A673 (cell line): Measurements from ENCODE around the gene SFXN1. TPM values are rescaled to one million over a fixed set of nuclear protein-coding genes. Genes with fewer than 3 reads are reported as not detected.

Source experiments
- BruUV-seq: library from RNA; stranded (reverse); fragments of 400-500 nt; replicated peaks from 2 replicates; lab custom pipeline; 2021; lab: Mats Ljungman, UMichigan
- CTCF ChIA-PET: fragments of 300-600 bp; sonication (Branson Sonifier 250); formaldehyde crosslinking; loops from one replicate; lab custom pipeline; 2022; ENCODE audit warnings: antibody characterized with exemption; lab: Charles Lee
- POLR2A ChIA-PET: fragments of 300-600 bp; sonication (Branson Sonifier 250); formaldehyde crosslinking; loops from one replicate; lab custom pipeline; 2022; ENCODE audit warnings: antibody characterized with exemption; ENCODE audit not compliant: low non-redundant PET; lab: Charles Lee
- DNase-seq: peaks from one replicate; pipeline ENCODE4 v3.0.0-alpha.2; 2015; ENCODE audit warnings: low spot score
- H3K27ac ChIP-seq: fragments of 200-600 bp; sonication (generic); 2 replicates; pipeline ENCODE4 v1.5.1; 2016; ENCODE audit warnings: mixed run types, low read depth, mild to moderate bottlenecking, mixed read lengths, antibody characterized with exemption, low read length; ENCODE audit not compliant: poor library complexity, severe bottlenecking
- H3K27me3 ChIP-seq: fragments of 200-600 bp; sonication (generic); replicated peaks from 2 replicates; pipeline ENCODE4 v1.6.1; 2017; ENCODE audit warnings: mixed run types, low read depth, mild to moderate bottlenecking, mixed read lengths, antibody characterized with exemption, low read length; ENCODE audit not compliant: insufficient read depth, poor library complexity
- H3K36me3 ChIP-seq: fragments of 200-600 bp; sonication (generic); 2 replicates; pipeline ENCODE4 v1.6.1; 2016; ENCODE audit warnings: mixed run types, mild to moderate bottlenecking, mixed read lengths, antibody characterized with exemption, low read length; ENCODE audit not compliant: insufficient read depth, poor library complexity, severe bottlenecking
- H3K4me1 ChIP-seq: fragments of 200-600 bp; sonication (generic); 2 replicates; pipeline ENCODE4 v1.6.1; 2017; ENCODE audit warnings: mixed run types, mild to moderate bottlenecking, mixed read lengths, antibody characterized with exemption, low read length; ENCODE audit not compliant: insufficient read depth, poor library complexity, severe bottlenecking
- H3K4me3 ChIP-seq: fragments of 200-600 bp; sonication (generic); 2 replicates; pipeline ENCODE4 v1.5.1; 2016; ENCODE audit warnings: low read depth, mixed run types, mild to moderate bottlenecking, mixed read lengths, low read length; ENCODE audit not compliant: poor library complexity, severe bottlenecking
- H3K9me3 ChIP-seq: fragments of 200-600 bp; sonication (generic); 2 replicates; pipeline ENCODE4 v1.6.1; 2016; ENCODE audit warnings: mixed run types, low read depth, mild to moderate bottlenecking, mixed read lengths, antibody characterized with exemption, low read length; ENCODE audit not compliant: poor library complexity, severe bottlenecking
- EZH2 ChIP-seq: fragments of 200-600 bp; sonication (generic); IDR thresholded peaks from 2 replicates; pipeline ENCODE4 v1.6.1; 2017; ENCODE audit warnings: borderline replicate concordance, low read depth, mild to moderate bottlenecking, mixed read lengths, antibody characterized with exemption, low read length; ENCODE audit not compliant: poor library complexity, severe bottlenecking
- intact Hi-C: fragments of 100-400 bp; cut with micrococcal nuclease; formaldehyde crosslinking; loops from one replicate; pipeline ENCODE4 v1.10.0; 2022; ENCODE audit not compliant: unreplicated experiment
- total RNA-seq: library from RNA; stranded (reverse); gene quantifications from 2 replicates; pipeline ENCODE4 v1.2.3, GENCODE V29; 2021
- TF ChIP-seq, protein P1 (sequence below): fragments of 300-800, 200-600 bp; sonication (generic); conservative IDR thresholded peaks from 2 replicates; pipeline ENCODE4 v1.5.1; 2017; ENCODE audit warnings: low read depth, mild to moderate bottlenecking, antibody characterized with exemption, low read length, moderate library complexity, mixed read lengths

Gene SFXN1
- total RNA-seq, 1 experiment from 2014 or later: 108 TPM

DNA sequence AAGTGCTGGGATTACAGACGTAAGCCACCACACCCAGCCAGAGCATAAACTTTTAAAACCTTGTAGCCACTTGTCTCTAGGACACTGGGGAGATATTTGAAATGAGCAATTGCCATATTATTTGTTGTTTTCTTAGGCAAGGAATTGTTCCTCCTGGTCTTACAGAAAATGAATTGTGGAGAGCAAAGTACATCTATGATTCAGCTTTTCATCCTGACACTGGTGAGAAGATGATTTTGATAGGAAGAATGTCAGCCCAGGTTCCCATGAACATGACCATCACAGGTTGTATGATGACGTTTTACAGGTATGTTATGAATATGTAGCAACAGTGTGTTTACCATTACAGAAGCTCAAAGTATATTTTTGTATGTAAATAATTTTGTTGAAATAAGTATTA, 30.5 kb downstream of the SFXN1 start:
- H3K4me1 ChIP-seq: no peaks in the 10 kb centered on the region
- no peak overlapping the region for H3K4me3 ChIP-seq
- no peaks in the 10 kb centered on the region for H3K27me3 ChIP-seq
- BruUV-seq: no TSS peak
- TF ChIP-seq, protein P1, sequence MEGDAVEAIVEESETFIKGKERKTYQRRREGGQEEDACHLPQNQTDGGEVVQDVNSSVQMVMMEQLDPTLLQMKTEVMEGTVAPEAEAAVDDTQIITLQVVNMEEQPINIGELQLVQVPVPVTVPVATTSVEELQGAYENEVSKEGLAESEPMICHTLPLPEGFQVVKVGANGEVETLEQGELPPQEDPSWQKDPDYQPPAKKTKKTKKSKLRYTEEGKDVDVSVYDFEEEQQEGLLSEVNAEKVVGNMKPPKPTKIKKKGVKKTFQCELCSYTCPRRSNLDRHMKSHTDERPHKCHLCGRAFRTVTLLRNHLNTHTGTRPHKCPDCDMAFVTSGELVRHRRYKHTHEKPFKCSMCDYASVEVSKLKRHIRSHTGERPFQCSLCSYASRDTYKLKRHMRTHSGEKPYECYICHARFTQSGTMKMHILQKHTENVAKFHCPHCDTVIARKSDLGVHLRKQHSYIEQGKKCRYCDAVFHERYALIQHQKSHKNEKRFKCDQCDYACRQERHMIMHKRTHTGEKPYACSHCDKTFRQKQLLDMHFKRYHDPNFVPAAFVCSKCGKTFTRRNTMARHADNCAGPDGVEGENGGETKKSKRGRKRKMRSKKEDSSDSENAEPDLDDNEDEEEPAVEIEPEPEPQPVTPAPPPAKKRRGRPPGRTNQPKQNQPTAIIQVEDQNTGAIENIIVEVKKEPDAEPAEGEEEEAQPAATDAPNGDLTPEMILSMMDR: no peak
- TF ChIP-seq EZH2: no peak
- H3K27ac ChIP-seq: no peak overlapping the region
- intact Hi-C loops: no loop called here
- DNase-seq: no peak
- ChIA-PET CTCF (no interaction called here), POLR2A (no interaction called here)
- no peaks in the 10 kb centered on the region for H3K9me3 ChIP-seq
- peaks cover 48% of the 10 kb centered on the region for H3K36me3 ChIP-seq

DNA sequence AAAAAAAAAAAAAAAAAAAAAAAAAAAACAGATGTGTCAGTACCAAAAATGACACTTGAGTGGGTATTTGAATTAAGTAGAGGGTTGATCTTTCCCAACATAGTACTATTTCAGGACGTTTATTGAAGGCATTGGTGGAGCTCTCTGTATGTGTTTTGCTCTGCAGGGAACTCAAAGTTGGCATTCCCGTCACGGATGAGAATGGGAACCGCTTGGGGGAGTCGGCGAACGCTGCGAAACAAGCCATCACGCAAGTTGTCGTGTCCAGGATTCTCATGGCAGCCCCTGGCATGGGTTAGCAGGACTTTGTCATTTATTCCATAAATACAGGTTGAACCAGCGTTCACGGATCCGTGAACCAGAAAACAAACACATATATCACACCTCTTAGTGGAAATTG, 34.9 kb downstream of the SFXN1 start:
- TF ChIP-seq, protein P1: no peak
- no peak for TF ChIP-seq EZH2
- no TSS peak for BruUV-seq
- Histone ChIP-seq H3K36me3 (peaks cover 70% of the 10 kb centered on the region), H3K27me3 (no peaks in the 10 kb centered on the region), H3K4me3 (no peak overlapping the region), H3K9me3 (no peaks in the 10 kb centered on the region), H3K4me1 (no peaks in the 10 kb centered on the region), H3K27ac (no peak overlapping the region)
- intact Hi-C loops: no loop called here
- ChIA-PET CTCF (no interaction called here), POLR2A (no interaction called here)
- no peak for DNase-seq

DNA sequence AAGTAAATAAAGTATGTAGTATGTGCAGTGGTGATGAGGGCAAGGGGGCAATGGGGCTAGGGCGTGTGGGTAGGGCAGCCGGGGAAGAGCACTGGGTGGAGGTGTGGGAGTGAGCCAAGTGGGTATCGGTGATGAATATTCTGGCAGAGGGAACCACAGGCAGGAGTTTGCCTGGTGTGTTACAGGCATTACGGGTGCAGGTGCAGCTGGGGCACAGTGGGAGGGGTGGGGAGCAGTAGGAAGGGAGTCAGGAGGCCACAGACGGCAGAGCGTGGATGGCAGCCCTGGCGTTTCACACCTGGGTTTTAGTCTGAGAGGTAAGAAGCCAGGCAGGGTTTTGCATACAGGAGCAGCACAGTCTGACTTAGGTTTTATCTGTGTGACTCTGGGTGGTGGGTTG, 35.4 kb downstream of the SFXN1 start:
- ChIA-PET CTCF (no interaction called here), POLR2A (no interaction called here)
- TF ChIP-seq, protein P1: no peak
- no peak for TF ChIP-seq EZH2
- intact Hi-C loops: no loop called here
- H3K27ac ChIP-seq: no peak overlapping the region
- no peaks in the 10 kb centered on the region for H3K4me1 ChIP-seq
- no peaks in the 10 kb centered on the region for H3K9me3 ChIP-seq
- no peaks in the 10 kb centered on the region for H3K27me3 ChIP-seq
- no TSS peak for BruUV-seq
- H3K36me3 ChIP-seq: peaks cover 71% of the 10 kb centered on the region
- no peak for DNase-seq
- no peak overlapping the region for H3K4me3 ChIP-seq
